H9 (cell line): ENCODE data around the gene DPF3. TPM values are rescaled to one million over a fixed set of nuclear protein-coding genes. Genes with fewer than 3 reads are reported as not detected.

Source experiments
- DNase-seq: peaks from one replicate; pipeline ENCODE4 v3.0.0-alpha.2; 2017
- H2AFZ ChIP-seq: one replicate; pipeline ENCODE4 v1.6.1; 2013; ENCODE audit warnings: mild to moderate bottlenecking, low read length, control low read depth, moderate library complexity
- H2AK5ac ChIP-seq: 2 replicates; pipeline ENCODE4 v1.6.1; 2013; ENCODE audit warnings: low read length, control low read depth, mixed read lengths; ENCODE audit not compliant: insufficient read length
- H2BK120ac ChIP-seq: one replicate; pipeline ENCODE4 v1.6.1; 2013; ENCODE audit warnings: low read depth, mild to moderate bottlenecking, low read length, control low read depth, inconsistent platforms; ENCODE audit not compliant: poor library complexity, severe bottlenecking
- H2BK12ac ChIP-seq: 2 replicates; pipeline ENCODE4 v1.6.1; 2013; ENCODE audit warnings: low read length, control low read depth, mixed read lengths, low read depth; ENCODE audit not compliant: insufficient read length
- H2BK15ac ChIP-seq: 2 replicates; pipeline ENCODE4 v1.6.1; 2013; ENCODE audit warnings: low read depth, low read length, control low read depth
- H2BK20ac ChIP-seq: one replicate; pipeline ENCODE4 v1.6.1; 2013; ENCODE audit warnings: low read depth, mild to moderate bottlenecking, low read length, control low read depth, inconsistent platforms; ENCODE audit not compliant: poor library complexity, severe bottlenecking
- H2BK5ac ChIP-seq: 2 replicates; pipeline ENCODE4 v1.6.1; 2013; ENCODE audit warnings: low read length, control low read depth, mixed read lengths; ENCODE audit not compliant: insufficient read length
- H3K14ac ChIP-seq: 2 replicates; pipeline ENCODE4 v1.6.1; 2013; ENCODE audit warnings: low read length, control low read depth; ENCODE audit not compliant: insufficient read depth
- H3K18ac ChIP-seq: 2 replicates; pipeline ENCODE4 v1.6.1; 2013; ENCODE audit warnings: low read depth, mild to moderate bottlenecking, mixed read lengths, low read length, control low read depth; ENCODE audit not compliant: insufficient read length
- H3K23ac ChIP-seq: 2 replicates; pipeline ENCODE4 v1.6.1; 2013; ENCODE audit warnings: low read length, control low read depth, mixed read lengths, low read depth; ENCODE audit not compliant: insufficient read length
- H3K23me2 ChIP-seq: 2 replicates; pipeline ENCODE4 v1.6.1; 2013; ENCODE audit warnings: low read depth, mild to moderate bottlenecking, mixed read lengths, low read length, control low read depth; ENCODE audit not compliant: insufficient read length, poor library complexity, severe bottlenecking
- H3K27ac ChIP-seq: 2 replicates; pipeline ENCODE4 v1.5.1; 2013; ENCODE audit warnings: low read length, control low read depth, mixed read lengths, low read depth; ENCODE audit not compliant: insufficient read length
- H3K27me3 ChIP-seq: 2 replicates; pipeline ENCODE4 v1.6.1; 2013; ENCODE audit warnings: low read length, control low read depth, inconsistent platforms; ENCODE audit not compliant: insufficient read depth
- H3K4ac ChIP-seq: 2 replicates; pipeline ENCODE4 v1.6.1; 2013; ENCODE audit warnings: low read depth, mild to moderate bottlenecking, control low read depth, inconsistent platforms, low read length, moderate library complexity
- H3K4me1 ChIP-seq: 2 replicates; pipeline ENCODE4 v1.6.1; 2013; ENCODE audit warnings: low read length, control low read depth, inconsistent platforms; ENCODE audit not compliant: insufficient read depth
- H3K4me2 ChIP-seq: 2 replicates; pipeline ENCODE4 v1.6.1; 2013; ENCODE audit warnings: low read length, control low read depth, mixed read lengths; ENCODE audit not compliant: insufficient read length, insufficient read depth
- H3K56ac ChIP-seq: 2 replicates; pipeline ENCODE4 v1.6.1; 2013; ENCODE audit warnings: low read depth, mild to moderate bottlenecking, mixed read lengths, low read length, control low read depth; ENCODE audit not compliant: insufficient read length
- H3K79me1 ChIP-seq: 2 replicates; pipeline ENCODE4 v1.6.1; 2013; ENCODE audit warnings: low read depth, mild to moderate bottlenecking, moderate library complexity, low read length, control low read depth, inconsistent platforms; ENCODE audit not compliant: insufficient read depth, poor library complexity, severe bottlenecking
- H3K79me2 ChIP-seq: 2 replicates; pipeline ENCODE4 v1.6.1; 2013; ENCODE audit warnings: low read length, control low read depth, inconsistent platforms; ENCODE audit not compliant: insufficient read depth
- H3K9ac ChIP-seq: 2 replicates; pipeline ENCODE4 v1.6.1; 2013; ENCODE audit warnings: low read length, control low read depth, mixed read lengths; ENCODE audit not compliant: insufficient read length; ENCODE audit errors: extremely low read depth
- H3K9me3 ChIP-seq: one replicate; pipeline ENCODE4 v1.6.1; 2013; ENCODE audit warnings: low read depth, low read length, inconsistent platforms; ENCODE audit not compliant: control insufficient read depth
- H3T11ph ChIP-seq: one replicate; pipeline ENCODE4 v1.6.1; 2013; ENCODE audit warnings: mild to moderate bottlenecking, low read length, control low read depth, inconsistent platforms
- H4K20me1 ChIP-seq: one replicate; pipeline ENCODE4 v1.6.1; 2013; ENCODE audit not compliant: control insufficient read depth, insufficient read length, insufficient read depth
- H4K5ac ChIP-seq: 2 replicates; pipeline ENCODE4 v1.6.1; 2013; ENCODE audit warnings: low read depth, mild to moderate bottlenecking, mixed read lengths, low read length, control low read depth; ENCODE audit not compliant: insufficient read length
- H4K8ac ChIP-seq: replicated peaks from 2 replicates; pipeline ENCODE4 v1.6.1; 2013; ENCODE audit warnings: low read length, control low read depth, mixed read lengths, low read depth; ENCODE audit not compliant: insufficient read length
- H4K91ac ChIP-seq: 2 replicates; pipeline ENCODE4 v1.6.1; 2013; ENCODE audit warnings: low read depth, mild to moderate bottlenecking, moderate library complexity, mixed read lengths, low read length, control low read depth; ENCODE audit not compliant: insufficient read length
- H3K27ac Mint-ChIP-seq, 3 experiments: 2 replicates in 2 of 3; 3 replicates in 1 of 3; pipeline ENCODE4 v1.8.0; 2020 to 2021; ENCODE audit warnings: mixed read lengths in 3 of 3, mild to moderate bottlenecking in 1 of 3, moderate library complexity in 1 of 3
- H3K27me3 Mint-ChIP-seq: 2 replicates; pipeline ENCODE4 v1.8.0; 2021; ENCODE audit warnings: low read depth, mild to moderate bottlenecking, moderate library complexity, mixed read lengths
- H3K36me3 Mint-ChIP-seq, 3 experiments: 2 replicates in 2 of 3; 3 replicates in 1 of 3; pipeline ENCODE4 v1.8.0; 2020 to 2021; ENCODE audit warnings: low read depth in 3 of 3, mixed read lengths in 3 of 3; ENCODE audit not compliant: insufficient read depth in 1 of 3
- H3K4me1 Mint-ChIP-seq, 2 experiments: 2 replicates each; pipeline ENCODE4 v1.8.0; 2020; ENCODE audit warnings: mixed read lengths in 2 of 2
- H3K4me3 Mint-ChIP-seq, 2 experiments: 2 replicates in 1 of 2; 3 replicates in 1 of 2; pipeline ENCODE4 v1.8.0; 2020 to 2021; ENCODE audit warnings: mild to moderate bottlenecking in 2 of 2, mixed read lengths in 2 of 2, moderate library complexity in 1 of 2
- H3K9me3 Mint-ChIP-seq, 2 experiments: 2 replicates in 1 of 2; 3 replicates in 1 of 2; pipeline ENCODE4 v1.8.0; 2020; ENCODE audit warnings: mild to moderate bottlenecking in 2 of 2, mixed read lengths in 2 of 2, moderate library complexity in 1 of 2
- CTCF ChIP-seq: fragments of 200-600 bp; sonication (generic); conservative IDR thresholded peaks from 3 replicates; pipeline ENCODE4 v1.8.0; 2021; ENCODE audit warnings: antibody characterized with exemption, mild to moderate bottlenecking
- WGBS: extraction: QIAGEN DNeasy Blood & Tissue Kit; methylation state at CpG from one replicate; pipeline ENCODE4 v1.1.7; 2013; ENCODE audit warnings: missing lambda C conversion rate, low lambda C conversion rate, mixed read lengths; ENCODE audit not compliant: insufficient read length; ENCODE audit errors: extremely low coverage; 5-methylcytosine and 5-hydroxymethylcytosine counted together
- total RNA-seq: library from RNA; stranded (reverse); gene quantifications from 2 replicates; pipeline ENCODE4 v1.2.1, GENCODE V29; 2021

The DPF3 gene
- total RNA-seq, 1 experiment from 2014 or later: not detected

GRCh38 chr14:72792051-72792788, 101.7 kb downstream of the DPF3 start:
- H3K27me3 ChIP-seq: no peaks in the 10 kb centered on the region
- no peak overlapping the region; a peak in 1 of 7 replicates for H3K27ac Mint-ChIP-seq
- TF ChIP-seq CTCF: no peak
- H3K79me2 ChIP-seq: no peaks in the 10 kb centered on the region
- no peak overlapping the region for H2BK5ac ChIP-seq
- H3K23ac ChIP-seq: no peak overlapping the region
- WGBS: no CpG with 5 or more reads among the region's 16 CpGs
- H3K23me2 ChIP-seq: no peaks in the 10 kb centered on the region
- no peak overlapping the region for H4K8ac ChIP-seq
- no peak overlapping the region for H3K27ac ChIP-seq
- DNase-seq: peak; percentile 47
- H3K4ac ChIP-seq: no peak overlapping the region
- H2BK20ac ChIP-seq: no peak overlapping the region
- no peak overlapping the region for H2AFZ ChIP-seq
- H2BK12ac ChIP-seq: no peak overlapping the region
- H3K4me2 ChIP-seq: no peak overlapping the region
- H3K18ac ChIP-seq: no peak overlapping the region
- H3K4me1 ChIP-seq: peaks cover 11% of the 10 kb centered on the region; the same call in 1 of the 2 replicates
- H2BK15ac ChIP-seq: no peak overlapping the region
- no peak overlapping the region for H4K91ac ChIP-seq
- peaks cover 13% of the 10 kb centered on the region; the same call in 1 of the 2 replicates for H3K27me3 Mint-ChIP-seq
- H3T11ph ChIP-seq: no peak overlapping the region
- peaks cover 32 to 33% of the 10 kb centered on the region in 2 experiments for H3K4me1 Mint-ChIP-seq
- no peak overlapping the region for H2BK120ac ChIP-seq
- H3K79me1 ChIP-seq: no peaks in the 10 kb centered on the region
- H3K4me3 Mint-ChIP-seq: no peak overlapping the region
- no peak overlapping the region for H3K56ac ChIP-seq
- H3K14ac ChIP-seq: no peak overlapping the region; the same call in 1 of the 2 replicates
- no peaks in the 10 kb centered on the region for H4K20me1 ChIP-seq
- H4K5ac ChIP-seq: no peak overlapping the region
- H2AK5ac ChIP-seq: no peak overlapping the region
- no peaks in the 10 kb centered on the region for H3K9me3 ChIP-seq
- no peaks in the 10 kb centered on the region for H3K9me3 Mint-ChIP-seq
- H3K9ac ChIP-seq: no peak overlapping the region
- H3K36me3 Mint-ChIP-seq: no peaks in the 10 kb centered on the region; a peak in 1 of 7 replicates
